Endothelial cell of umbilical vein (primary cell): ENCODE measurements around the gene LRRC71. TPM values are rescaled to one million over a fixed set of nuclear protein-coding genes. Genes with fewer than 3 reads are reported as not detected.

Source experiments
- BruUV-seq: library from RNA; stranded (reverse); fragments of 400-500 nt; replicated peaks from 2 replicates; lab custom pipeline; 2021; lab: Mats Ljungman, UMichigan
- CTCF ChIA-PET: fragments of 300-600, 350-600 bp; sonication (Branson Sonifier 250); formaldehyde crosslinking; loops from one replicate; lab custom pipeline; 2021; ENCODE audit warnings: antibody characterized with exemption, inconsistent platforms; lab: Charles Lee
- POLR2A ChIA-PET: fragments of 300-600, 350-600 bp; sonication (Branson Sonifier 250); formaldehyde crosslinking; loops from one replicate; lab custom pipeline; 2021; ENCODE audit warnings: antibody characterized with exemption, inconsistent platforms; lab: Charles Lee
- DNase-seq: peaks from one replicate; pipeline ENCODE4 v3.0.0-alpha.2; 2011; ENCODE audit warnings: low read depth, low spot score
- FAIRE-seq: peaks from 2 replicates; lab custom pipeline; 2011; peaks lifted over from hg19 to GRCh38; lab: Jason Lieb, UNC
- H2AFZ ChIP-seq: 2 replicates; pipeline ENCODE4 v1.6.0; 2012; ENCODE audit warnings: low read depth, low read length, control low read depth, inconsistent platforms
- H3K27ac ChIP-seq: 2 replicates; pipeline ENCODE4 v1.5.1; 2011; ENCODE audit warnings: low read depth, mild to moderate bottlenecking, control low read depth, low read length, moderate library complexity; ENCODE audit not compliant: insufficient read depth
- H3K27me3 ChIP-seq, 2 experiments: 2 replicates each; pipeline versions ENCODE4 v1.6.0 to v1.6.1; 2011; ENCODE audit warnings: low read length in 2 of 2, mixed read lengths in 1 of 2; ENCODE audit not compliant: control insufficient read depth in 2 of 2, insufficient read depth in 2 of 2
- H3K36me3 ChIP-seq, 2 experiments: 2 replicates in 1 of 2; 3 replicates in 1 of 2; pipeline ENCODE4 v1.5.1; 2011; ENCODE audit warnings: low read length in 2 of 2, mild to moderate bottlenecking in 1 of 2, moderate library complexity in 1 of 2; ENCODE audit not compliant: control insufficient read depth in 2 of 2, insufficient read depth in 2 of 2; ENCODE audit errors: extremely low read depth in 1 of 2
- H3K4me1 ChIP-seq: 3 replicates; pipeline ENCODE4 v1.5.1; 2011; ENCODE audit warnings: mild to moderate bottlenecking, low read length; ENCODE audit not compliant: control insufficient read depth, insufficient read depth; ENCODE audit errors: extremely low read depth
- H3K4me2 ChIP-seq: 2 replicates; pipeline ENCODE4 v1.6.1; 2011; ENCODE audit warnings: low read length, control low read depth, mixed read lengths; ENCODE audit not compliant: insufficient read depth
- H3K4me3 ChIP-seq, 3 experiments: fragments of 200-600 bp in 1 of 3; sonication (generic), shearing (Covaris generic) in 1 of 3; replicated peaks in 1 of 3; 2 replicates each; pipeline ENCODE4 v1.5.1; 2011 to 2016; ENCODE audit warnings: control low read depth in 3 of 3, low read length in 3 of 3, mild to moderate bottlenecking in 2 of 3, inconsistent platforms in 1 of 3, low read depth in 1 of 3, moderate library complexity in 1 of 3; ENCODE audit not compliant: insufficient read depth in 1 of 3
- H3K79me2 ChIP-seq: 2 replicates; pipeline ENCODE4 v1.6.0; 2012; ENCODE audit warnings: low read length, inconsistent platforms; ENCODE audit not compliant: control insufficient read depth, insufficient read depth
- H3K9ac ChIP-seq: replicated peaks from 2 replicates; pipeline ENCODE3; 2011; ENCODE audit warnings: low read length, control low read depth; ENCODE audit not compliant: insufficient read depth; ENCODE audit errors: extremely low read depth
- H3K9me1 ChIP-seq: replicated peaks from 3 replicates; pipeline ENCODE4 v1.6.0; 2011; ENCODE audit warnings: mild to moderate bottlenecking, low read length; ENCODE audit not compliant: control insufficient read depth, insufficient read depth; ENCODE audit errors: extremely low read depth
- H3K9me3 ChIP-seq: replicated peaks from 2 replicates; pipeline ENCODE4 v1.5.1; 2012; ENCODE audit warnings: low read length, inconsistent platforms; ENCODE audit not compliant: control insufficient read depth, insufficient read depth
- H4K20me1 ChIP-seq: replicated peaks from 2 replicates; pipeline ENCODE3; 2011; ENCODE audit warnings: mild to moderate bottlenecking, low read length; ENCODE audit not compliant: control insufficient read depth, insufficient read depth; ENCODE audit errors: extremely low read depth
- EZH2 ChIP-seq: IDR thresholded peaks from 2 replicates; pipeline ENCODE4 v1.6.1; 2012; ENCODE audit warnings: borderline replicate concordance, low read depth, mild to moderate bottlenecking, moderate library complexity, low read length, inconsistent platforms; ENCODE audit not compliant: severe bottlenecking
- FOS ChIP-seq: IDR thresholded peaks from 2 replicates; pipeline ENCODE4 v1.6.1; 2011; ENCODE audit warnings: mild to moderate bottlenecking, low read length, moderate library complexity, borderline replicate concordance; ENCODE audit not compliant: insufficient read depth
- GATA2 ChIP-seq: IDR thresholded peaks from 2 replicates; pipeline ENCODE4 v1.7.0; 2011; ENCODE audit warnings: low read depth, mild to moderate bottlenecking, moderate library complexity, mixed read lengths, low read length; ENCODE audit not compliant: insufficient read length, insufficient read depth
- JUN ChIP-seq: IDR thresholded peaks from 2 replicates; pipeline ENCODE4 v1.6.1; 2011; ENCODE audit warnings: borderline replicate concordance, low read depth; ENCODE audit not compliant: insufficient read length, insufficient read depth
- MYC ChIP-seq: IDR thresholded peaks from one replicate; pipeline ENCODE4 v1.6.1; 2011; ENCODE audit warnings: mild to moderate bottlenecking, low read depth, low read length
- POLR2A ChIP-seq: IDR thresholded peaks from 2 replicates; pipeline ENCODE4 v1.6.1; 2012; ENCODE audit warnings: low read depth, mild to moderate bottlenecking, control low read depth, low read length
- POLR2AphosphoS5 ChIP-seq: IDR thresholded peaks from 2 replicates; pipeline ENCODE4 v1.6.1; 2012; ENCODE audit warnings: low read depth, mild to moderate bottlenecking, control low read depth, low read length, moderate library complexity; ENCODE audit not compliant: insufficient read depth
- dilution Hi-C: fragments of 300-500 bp; cut with MboI; formaldehyde crosslinking; loops from one replicate; pipeline ENCODE4 v1.15.0; 2019; ENCODE audit warnings: low sequenced_read_pairs; ENCODE audit not compliant: extremely low pct_ligation_motif_present
- intact Hi-C: fragments of 100-400 bp; cut with micrococcal nuclease; formaldehyde crosslinking; loops from one replicate; pipeline ENCODE4 v1.10.0; 2022
- polyA plus RNA-seq, 4 experiments: library from polyadenylated mRNA; depleted of rRNA in 3 of 4; stranded (reverse) in 3 of 4; unstranded in 1 of 4; fragments of >200 nt; gene quantifications; 2 replicates each; pipeline versions ENCODE4 v1.2.1 to v1.2.3, GENCODE V29; 2011 to 2012; ENCODE audit warnings: missing spikeins in 1 of 4
- total RNA-seq: library from RNA; stranded (reverse); gene quantifications from 2 replicates; pipeline ENCODE4 v1.2.3, GENCODE V29; 2021
- TF ChIP-seq, protein P1 (sequence below), 2 donors: IDR thresholded peaks; 1 replicate in 1 of 2; 2 replicates in 1 of 2; pipeline ENCODE4 v1.5.1; 2011; ENCODE audit warnings: low read length in 2 of 2, mild to moderate bottlenecking in 2 of 2, moderate library complexity in 2 of 2, control low read depth in 1 of 2, inconsistent platforms in 1 of 2, low read depth in 1 of 2; ENCODE audit not compliant: insufficient read depth in 1 of 2; ENCODE audit errors: extremely low read depth in 1 of 2
- TF ChIP-seq, protein P2 (sequence below): IDR thresholded peaks from 2 replicates; pipeline ENCODE4 v1.6.1; 2011; ENCODE audit not compliant: insufficient read depth, insufficient read length

LRRC71 gene
- total and polyA plus RNA-seq, 2 donors (not counting 3 experiments of a cell fraction or from before 2014, with no cell fraction given), result 0.35 to 0.66 TPM

DNA sequence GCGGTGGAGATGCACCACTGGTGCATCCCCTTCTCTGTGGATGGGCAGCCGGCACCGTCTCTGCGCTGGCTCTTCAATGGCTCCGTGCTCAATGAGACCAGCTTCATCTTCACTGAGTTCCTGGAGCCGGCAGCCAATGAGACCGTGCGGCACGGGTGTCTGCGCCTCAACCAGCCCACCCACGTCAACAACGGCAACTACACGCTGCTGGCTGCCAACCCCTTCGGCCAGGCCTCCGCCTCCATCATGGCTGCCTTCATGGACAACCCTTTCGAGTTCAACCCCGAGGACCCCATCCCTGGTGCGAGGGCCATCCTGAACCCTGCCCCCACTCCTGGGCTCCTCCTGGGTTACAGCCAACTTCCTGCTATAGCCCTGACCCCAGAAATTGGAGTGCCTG is 46.8 kb upstream of the LRRC71 start:
- Histone ChIP-seq H3K79me2 (no peaks in the 10 kb centered on the region), H3K4me3 (no peak overlapping the region), H3K36me3 (no peaks in the 10 kb centered on the region), H3K9me3 (no peaks in the 10 kb centered on the region), H3K9me1 (no peaks in the 10 kb centered on the region), H3K9ac (no peak overlapping the region), H2AFZ (no peak overlapping the region), H4K20me1 (no peaks in the 10 kb centered on the region), H3K4me1 (peaks cover 17% of the 10 kb centered on the region), H3K4me2 (no peak overlapping the region), H3K27me3 (peaks cover 4 to 12% of the 10 kb centered on the region in 2 experiments), H3K27ac (no peak overlapping the region)
- POLR2A ChIA-PET, result no interaction called here
- dilution Hi-C loops (no loop called here), intact Hi-C loops (no loop called here)
- CTCF ChIA-PET, result interaction anchor here (1.2 to 2.2 kb wide), 3 partner anchors 14 to 148 kb away, joined by 7 to 9 read pairs (median 8); partner anchors contain the start of genes INSRR and NTRK1
- FAIRE-seq (no peak), DNase-seq (no peak)
- TF ChIP-seq JUN (no peak), MYC (no peak), FOS (no peak), EZH2 (no peak), GATA2 (no peak), POLR2AphosphoS5 (no peak), POLR2A (no peak)
- TF ChIP-seq, protein P1, sequence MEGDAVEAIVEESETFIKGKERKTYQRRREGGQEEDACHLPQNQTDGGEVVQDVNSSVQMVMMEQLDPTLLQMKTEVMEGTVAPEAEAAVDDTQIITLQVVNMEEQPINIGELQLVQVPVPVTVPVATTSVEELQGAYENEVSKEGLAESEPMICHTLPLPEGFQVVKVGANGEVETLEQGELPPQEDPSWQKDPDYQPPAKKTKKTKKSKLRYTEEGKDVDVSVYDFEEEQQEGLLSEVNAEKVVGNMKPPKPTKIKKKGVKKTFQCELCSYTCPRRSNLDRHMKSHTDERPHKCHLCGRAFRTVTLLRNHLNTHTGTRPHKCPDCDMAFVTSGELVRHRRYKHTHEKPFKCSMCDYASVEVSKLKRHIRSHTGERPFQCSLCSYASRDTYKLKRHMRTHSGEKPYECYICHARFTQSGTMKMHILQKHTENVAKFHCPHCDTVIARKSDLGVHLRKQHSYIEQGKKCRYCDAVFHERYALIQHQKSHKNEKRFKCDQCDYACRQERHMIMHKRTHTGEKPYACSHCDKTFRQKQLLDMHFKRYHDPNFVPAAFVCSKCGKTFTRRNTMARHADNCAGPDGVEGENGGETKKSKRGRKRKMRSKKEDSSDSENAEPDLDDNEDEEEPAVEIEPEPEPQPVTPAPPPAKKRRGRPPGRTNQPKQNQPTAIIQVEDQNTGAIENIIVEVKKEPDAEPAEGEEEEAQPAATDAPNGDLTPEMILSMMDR (IDR thresholded peaks at IDR 0.05; ENCODE audit: extremely low read depth in 1 of 2, insufficient read depth in 1 of 2, low read depth in 1 of 2, low read length in 2 of 2), result no peak
- TF ChIP-seq, protein P2, sequence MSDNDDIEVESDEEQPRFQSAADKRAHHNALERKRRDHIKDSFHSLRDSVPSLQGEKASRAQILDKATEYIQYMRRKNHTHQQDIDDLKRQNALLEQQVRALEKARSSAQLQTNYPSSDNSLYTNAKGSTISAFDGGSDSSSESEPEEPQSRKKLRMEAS, result no peak
- BruUV-seq, result no TSS peak
